COLO668 (cell line): ENCODE results near the gene ADAMTS9.

Source experiments
- DNase-seq: peaks from one replicate; lab custom pipeline; 2025; ENCODE audit not compliant: unreplicated experiment; lab: John Stamatoyannopoulos, UW

The ADAMTS9 gene

DNA sequence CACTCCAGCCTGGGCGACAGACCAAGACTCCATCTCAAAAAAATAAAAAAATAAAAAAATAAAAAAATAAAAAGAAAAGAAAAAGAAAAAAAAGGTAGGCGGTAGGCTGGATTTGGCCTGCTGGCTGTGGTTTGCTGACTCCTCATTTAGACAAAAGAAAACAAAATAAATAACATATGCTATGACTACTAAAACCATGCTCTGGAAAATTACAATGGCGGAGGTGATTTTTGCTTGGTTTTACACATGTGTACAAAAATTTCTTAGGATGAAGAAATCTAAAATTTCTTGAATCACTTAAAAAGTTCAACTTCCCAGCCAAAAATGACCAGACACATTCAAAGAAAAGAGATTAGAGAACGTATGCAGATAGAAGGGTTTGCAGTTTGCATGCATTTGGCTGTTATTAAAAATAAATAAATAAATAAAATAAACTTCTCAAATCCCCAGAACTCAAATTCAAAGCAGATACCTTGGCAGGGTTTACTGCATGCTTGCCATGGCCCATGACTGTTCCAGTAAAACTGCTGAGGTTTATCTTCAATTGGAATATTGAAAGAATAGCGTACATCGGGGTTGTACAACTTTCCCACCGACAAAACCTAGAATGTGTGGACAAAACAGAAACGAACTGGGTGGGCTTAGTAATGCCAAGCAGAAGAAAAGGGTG lies 65.9 kb downstream of the ADAMTS9 start:
- no peak for DNase-seq

DNA sequence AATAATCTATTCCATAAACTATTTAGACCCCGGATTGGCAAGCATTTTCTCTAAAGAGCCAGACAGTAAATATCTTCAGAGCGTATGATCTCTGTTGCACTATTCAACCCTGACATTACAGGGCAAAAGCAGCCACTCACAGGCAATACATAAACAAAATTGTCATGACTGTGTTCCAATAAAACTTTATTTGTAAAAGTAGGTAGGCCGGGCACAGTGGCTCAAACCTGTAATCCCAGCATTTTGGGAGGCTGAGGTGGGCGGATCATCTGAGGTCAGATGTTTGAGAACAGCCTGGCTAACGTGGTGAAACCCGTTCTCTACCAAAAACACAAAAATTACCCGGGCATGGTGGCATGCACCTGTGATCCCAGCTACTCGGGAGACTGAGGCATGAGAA lies 66.5 kb downstream of the ADAMTS9 start:
- no peak for DNase-seq

DNA sequence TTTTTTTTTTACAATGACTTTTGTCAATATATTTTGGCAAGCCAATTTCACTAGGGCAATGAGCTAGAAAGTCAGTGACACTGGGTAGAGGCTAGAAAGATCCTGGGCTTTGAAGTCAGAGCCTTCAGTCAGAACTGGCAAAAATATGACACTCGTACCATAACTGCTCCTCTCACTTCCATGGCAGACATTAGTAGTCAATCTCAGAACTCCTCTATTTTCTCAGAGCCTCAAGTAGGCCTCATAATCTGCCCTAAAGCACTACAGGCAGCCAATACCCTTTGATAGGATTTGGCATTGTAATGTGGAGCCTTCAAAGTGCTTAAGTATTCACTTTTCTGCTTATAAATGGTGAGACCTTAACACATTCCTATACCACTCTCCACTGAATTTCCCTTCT lies 67.8 kb downstream of the ADAMTS9 start:
- no peak for DNase-seq

DNA sequence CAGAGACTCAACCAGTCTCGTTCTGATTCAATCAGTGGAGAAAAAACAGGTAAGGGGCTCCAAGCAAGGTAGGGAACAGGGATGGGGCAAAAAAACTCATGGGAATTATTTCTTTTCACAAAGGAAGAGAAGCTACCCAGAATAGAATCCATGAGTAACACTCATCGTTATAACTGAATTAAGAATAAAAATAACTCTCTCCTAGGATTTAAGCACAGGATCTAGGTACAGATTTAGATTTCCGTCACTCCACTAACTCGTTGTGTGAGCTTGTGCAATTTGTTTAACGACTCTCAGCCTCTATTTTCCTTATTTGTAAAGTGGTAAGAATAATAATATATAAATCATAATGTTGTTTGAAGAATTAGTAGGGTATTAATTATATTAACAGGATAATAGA lies 68.6 kb downstream of the ADAMTS9 start:
- no peak for DNase-seq

DNA sequence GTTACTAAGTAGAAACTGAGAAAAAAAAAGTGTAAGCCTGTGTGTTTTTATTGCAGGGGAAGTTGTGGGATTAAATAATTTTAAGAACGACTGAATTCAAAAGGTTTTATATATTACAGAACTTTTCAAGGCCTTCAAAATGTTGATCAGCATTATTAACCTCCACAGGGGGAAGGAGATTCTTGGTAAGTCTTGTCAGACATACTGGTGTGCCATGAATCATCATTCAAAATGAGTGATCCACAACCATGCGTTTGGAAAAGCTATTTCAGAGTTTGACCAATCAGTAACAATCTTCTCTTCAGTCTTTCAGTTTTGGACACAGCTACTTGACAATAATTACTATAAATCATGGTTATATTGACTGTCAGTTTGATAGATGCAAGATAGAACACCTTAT lies 70.2 kb downstream of the ADAMTS9 start:
- no peak for DNase-seq

DNA sequence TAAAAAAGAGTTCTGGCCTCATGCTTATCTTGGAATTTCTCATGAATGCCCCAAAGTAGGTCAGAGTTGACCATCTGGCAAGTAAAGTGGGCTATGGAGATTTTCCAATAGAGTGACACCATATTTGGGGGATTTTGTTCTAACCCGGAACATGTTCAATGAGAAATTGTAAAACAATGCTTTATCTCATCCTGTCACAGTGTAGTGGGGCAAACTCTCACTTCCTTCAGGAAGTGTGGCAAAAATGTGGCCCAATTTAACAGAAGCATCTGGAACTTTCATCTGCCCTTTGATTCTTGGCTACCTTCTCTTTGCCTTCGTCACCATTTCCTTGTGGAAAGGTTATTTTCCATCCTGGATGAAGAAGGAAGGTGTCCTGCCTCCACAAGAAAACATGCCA lies 70.8 kb downstream of the ADAMTS9 start:
- no peak for DNase-seq

DNA sequence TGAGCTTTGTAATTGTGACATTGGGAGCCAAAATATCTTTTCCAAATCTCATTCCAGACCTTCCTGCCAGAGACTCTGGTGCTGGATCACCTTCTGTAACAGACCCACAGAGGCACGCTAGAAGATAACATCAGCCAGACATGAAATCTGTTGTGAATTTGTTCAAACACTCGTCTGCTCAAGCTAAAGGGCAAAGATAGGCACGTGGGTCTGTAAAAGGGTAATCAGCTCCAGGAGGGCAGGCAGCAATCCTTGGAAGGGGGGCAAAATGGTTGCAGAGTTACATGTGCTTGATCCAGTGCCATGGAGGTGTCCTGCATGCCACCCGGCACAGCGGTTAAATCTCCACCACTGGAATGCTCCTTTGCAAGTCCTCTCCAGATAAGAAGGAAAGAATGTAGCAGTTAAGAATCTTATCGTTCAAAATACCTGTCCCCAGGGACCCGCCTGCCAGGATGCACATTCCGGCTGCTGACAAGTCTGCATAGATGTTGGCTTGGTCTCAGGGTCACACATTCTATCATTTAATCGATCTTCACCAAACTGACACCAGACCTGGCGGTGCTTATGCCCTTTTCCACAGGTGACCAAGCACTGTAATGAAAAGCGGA lies 74.8 kb downstream of the ADAMTS9 start:
- DNase-seq = peak; percentile 17

DNA sequence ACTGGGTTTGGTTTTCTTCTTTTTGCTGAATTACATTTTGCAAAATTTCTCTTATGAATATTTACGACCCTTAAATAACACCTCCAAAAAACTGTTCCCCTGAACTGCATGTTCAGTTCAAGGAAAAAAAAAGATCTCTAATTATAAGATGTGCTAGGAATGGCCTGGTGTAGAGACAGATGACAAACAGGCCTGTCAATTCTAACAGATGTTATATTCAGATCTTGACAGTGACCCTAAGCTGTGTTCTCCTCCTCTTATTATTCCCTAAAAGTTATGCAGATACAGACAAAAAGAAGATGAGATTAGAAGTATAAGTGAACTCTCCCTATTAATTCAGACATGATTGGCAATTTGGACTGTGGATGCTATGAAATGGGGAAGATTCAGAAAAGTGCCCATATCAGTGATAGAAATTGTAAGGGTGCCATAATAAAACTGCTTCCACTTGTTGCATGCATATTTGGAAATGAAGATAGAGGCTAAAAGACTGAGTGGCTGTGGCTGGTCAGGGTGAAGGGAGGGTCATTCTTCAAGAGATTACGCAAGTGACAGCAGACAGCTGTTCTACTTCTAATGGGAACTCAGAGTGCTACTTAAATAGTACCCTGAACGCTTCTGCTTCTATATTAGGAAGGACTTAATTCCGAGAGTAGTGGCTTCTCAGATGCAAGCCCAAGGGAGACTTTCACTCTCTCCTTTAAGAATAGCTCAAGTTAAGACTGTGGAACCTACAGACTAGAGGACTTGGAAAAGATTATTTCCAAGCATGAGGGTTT lies 75.5 kb downstream of the ADAMTS9 start:
- no peak for DNase-seq

DNA sequence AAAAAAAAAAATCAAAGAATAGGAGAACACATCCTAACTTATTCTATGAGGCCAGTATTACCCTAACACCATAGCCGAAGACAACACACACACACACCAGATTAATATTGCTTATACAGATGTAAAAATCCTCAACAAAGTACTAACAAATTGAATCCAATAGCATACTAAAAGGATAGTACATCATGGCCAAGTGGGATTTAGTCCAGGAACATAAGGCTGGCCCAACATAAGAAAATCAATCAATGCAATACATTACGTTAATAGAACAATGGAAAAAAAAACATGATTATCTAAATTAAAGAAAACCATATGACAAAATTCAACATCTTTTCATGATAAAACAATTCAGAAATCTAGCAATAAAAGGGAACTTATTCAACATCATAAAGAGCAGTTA lies 79.1 kb downstream of the ADAMTS9 start:
- DNase-seq = no peak

DNA sequence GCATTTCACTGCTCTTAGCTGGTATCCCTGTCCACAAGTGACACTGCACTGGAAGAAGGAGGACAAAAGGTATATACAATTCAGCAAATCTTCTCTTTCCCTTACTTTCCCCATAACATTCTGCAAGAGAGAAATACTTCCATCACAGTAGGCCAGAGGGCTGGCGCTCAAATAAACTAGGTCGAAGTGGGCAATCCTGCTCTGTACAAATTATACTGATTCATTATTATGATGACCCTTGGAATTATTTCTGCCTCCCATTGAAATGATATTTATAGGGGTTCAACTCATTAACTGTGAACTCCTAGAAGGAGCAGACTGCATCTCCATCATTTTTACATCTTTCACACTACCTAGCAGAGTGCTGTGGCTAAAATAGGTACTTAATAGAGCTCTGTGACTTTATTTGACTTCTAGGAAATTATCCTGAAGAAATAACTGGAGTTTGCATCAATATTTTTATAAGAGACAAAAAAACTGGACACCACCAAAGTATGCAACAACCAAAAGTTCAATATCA lies 80.7 kb downstream of the ADAMTS9 start:
- DNase-seq = no peak

DNA sequence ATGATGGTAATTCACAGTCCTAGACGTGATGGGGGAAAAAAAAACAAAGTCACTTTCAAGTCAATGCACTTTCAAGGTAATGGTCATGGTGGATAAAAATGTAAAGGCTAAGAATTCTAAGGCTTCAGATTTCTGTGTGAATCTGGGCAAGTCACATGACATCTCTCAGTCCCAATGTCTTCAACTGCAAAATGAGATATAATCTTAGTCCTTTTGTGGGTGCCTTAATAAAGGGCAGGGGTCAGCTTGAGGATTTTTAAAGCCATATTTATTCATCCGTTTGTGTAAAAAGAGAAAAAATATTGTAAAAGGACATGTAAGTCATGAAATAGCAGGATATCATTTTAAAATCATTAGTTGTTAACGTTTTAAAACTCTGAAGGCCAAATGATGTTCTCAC lies 83.5 kb downstream of the ADAMTS9 start:
- no peak for DNase-seq

DNA sequence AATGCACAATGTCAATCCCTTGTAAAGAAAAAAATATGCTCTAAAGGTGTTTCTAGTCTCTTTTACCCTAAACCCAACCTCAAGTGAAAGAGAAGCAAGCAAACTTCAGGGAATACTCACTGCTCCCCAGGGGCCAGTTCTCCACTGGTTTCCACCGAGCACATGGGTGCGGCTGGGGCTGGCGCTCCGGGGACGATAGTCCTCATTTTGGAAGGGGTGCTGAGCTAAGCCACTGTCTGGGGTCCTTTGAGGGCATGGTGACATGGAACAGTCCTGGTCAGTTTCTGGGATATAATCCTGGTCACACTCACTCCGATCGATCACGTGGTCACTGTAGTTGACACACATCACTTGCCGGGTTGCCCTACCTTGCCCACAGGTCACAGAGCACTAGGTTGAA lies 86.0 kb downstream of the ADAMTS9 start:
- no peak for DNase-seq

DNA sequence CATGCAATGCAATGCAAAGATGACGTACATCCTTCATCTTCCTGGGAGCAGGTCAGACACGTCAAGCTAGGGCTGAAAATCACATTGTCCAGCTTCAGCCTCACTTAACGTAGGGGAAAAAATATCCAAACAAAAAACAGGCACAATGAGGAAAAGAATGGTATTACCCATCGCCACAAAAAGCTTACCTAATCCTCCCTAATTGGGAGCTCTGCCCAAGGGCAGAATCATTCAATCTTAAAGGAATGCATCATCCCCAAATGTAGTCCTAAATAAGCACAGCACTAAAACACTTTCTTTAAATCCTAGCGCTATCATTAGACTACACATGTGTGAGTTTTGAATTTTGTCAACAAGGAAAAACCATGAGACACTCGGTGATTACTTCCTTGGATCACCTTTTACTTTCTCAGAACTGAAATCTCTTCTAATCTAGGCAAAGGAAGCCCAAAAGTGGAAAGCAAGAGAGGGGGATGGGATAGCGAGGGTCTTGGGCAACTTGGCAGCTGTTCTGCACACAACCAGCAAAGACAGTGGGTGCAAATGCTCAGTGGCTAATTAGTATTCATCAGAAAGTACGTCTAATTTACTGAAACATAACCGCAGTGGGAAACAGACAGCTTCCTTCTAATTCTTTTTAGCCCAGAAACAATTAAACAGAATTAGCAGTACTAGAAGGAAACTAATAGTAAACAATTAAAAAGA lies 87.4 kb downstream of the ADAMTS9 start:
- no peak for DNase-seq

DNA sequence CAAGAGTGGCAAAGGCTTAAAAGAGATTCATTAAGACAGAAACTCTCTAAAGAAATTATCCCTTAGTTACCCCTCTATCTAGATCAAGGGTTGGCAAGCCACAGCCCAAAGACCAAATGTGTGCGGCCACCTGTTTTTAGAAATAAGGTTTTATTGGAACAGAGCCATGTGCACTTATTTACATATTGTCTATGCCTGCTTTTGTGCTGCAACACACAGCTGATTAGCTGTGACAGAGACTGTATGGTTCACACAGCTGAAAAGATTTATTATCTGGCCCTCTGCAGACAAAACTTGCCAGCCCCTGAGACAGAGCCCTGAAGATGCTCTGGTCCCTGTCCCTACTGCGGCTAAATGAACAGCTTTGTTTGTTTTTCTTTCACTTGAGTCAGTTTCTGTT lies 88.1 kb downstream of the ADAMTS9 start:
- peak; percentile 7 for DNase-seq

DNA sequence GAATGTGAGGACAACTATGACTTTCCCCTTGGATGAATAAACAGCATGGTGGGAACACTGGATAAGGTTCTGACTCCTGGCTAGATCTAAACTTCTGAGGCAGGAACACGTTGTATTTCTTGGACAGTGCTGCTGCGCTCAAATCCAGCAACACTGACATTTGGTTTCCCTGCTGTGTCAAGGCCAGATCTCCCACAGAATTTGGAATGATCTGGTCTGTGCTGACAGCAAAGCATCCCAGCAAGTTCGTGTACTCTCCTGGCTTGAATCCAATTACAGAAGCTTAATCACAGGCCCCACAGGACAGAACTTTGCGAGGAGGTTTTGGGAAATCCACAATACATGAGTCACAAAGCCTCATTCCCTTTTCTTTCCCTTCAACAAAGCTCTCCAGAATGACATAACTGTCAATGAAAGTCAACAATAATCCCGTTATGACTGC lies 92.5 kb downstream of the ADAMTS9 start:
- no peak for DNase-seq

DNA sequence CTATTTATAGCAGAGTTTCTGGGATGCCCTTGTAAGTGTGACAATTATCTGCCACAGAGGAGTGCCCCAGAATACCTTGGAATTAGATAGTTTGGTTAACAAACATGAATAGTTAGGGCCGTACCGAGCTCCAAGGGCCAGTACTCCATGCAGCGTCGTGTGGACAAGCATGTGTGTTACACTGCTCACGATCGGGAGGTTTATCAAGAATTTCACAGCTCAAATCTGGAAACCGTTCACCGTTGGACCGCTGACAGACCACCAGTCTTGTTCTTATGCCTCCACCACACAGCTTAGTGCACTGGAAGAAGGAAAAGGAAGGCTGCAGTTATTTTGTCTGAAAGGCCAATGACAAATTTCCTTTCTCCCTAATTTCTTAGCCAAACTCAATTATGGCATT lies 93.7 kb downstream of the ADAMTS9 start:
- DNase-seq = no peak

DNA sequence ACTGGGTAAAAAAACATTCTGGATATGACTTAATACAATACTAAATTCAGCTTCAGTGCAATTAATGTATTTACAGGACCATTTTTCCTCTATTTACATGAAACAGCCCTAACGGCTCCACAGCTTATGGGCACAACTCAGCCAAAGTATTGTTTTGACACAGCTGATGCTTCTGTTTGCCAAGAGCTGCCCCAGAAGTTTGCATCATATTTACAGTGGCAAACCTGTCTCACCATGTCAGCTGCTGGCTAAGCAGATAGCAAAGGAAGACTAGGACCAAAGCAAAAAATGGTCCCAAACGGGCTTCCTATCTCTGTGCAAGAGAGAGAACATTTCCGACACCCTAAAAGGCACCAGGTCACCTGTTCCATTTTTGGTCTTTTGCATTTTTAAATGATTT lies 94.5 kb downstream of the ADAMTS9 start:
- no peak for DNase-seq

DNA sequence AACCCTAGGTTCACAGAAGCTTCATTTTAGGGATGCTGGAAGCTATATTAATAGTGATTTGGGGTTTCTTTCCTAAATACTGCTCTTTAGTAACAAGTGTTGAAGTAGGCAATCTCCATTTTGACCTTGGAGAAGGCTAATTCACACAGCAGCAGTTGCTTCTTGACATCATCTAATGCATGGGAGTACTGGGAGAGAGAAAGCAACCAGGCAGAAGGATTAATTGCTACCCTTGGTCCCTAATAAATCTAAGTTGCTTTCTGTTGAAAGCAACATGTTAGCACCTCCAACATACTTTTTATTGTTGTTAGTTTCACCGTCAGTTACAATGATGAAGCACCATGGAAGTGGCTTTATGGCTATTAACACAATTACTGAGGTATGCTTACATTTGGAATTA lies 96.2 kb downstream of the ADAMTS9 start:
- no peak for DNase-seq

DNA sequence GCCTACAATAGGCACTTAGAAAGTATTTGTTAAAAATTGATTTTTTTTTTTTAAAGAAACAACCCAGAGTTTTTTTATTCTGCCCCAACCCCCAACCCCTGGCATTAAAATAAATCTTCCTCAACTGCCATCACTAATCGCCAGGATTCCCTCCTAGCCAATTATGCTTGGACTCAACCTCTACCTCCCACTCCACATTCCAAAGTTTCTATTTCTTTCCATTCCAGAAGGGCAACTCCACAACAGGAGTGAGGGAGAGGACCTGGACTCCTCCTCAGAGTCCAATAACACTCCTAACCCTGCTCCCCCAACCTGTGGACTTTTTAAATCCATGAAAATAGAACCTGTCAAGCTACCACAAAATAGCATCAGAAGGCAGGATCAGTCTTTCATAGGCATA lies 99.4 kb downstream of the ADAMTS9 start:
- DNase-seq = no peak

DNA sequence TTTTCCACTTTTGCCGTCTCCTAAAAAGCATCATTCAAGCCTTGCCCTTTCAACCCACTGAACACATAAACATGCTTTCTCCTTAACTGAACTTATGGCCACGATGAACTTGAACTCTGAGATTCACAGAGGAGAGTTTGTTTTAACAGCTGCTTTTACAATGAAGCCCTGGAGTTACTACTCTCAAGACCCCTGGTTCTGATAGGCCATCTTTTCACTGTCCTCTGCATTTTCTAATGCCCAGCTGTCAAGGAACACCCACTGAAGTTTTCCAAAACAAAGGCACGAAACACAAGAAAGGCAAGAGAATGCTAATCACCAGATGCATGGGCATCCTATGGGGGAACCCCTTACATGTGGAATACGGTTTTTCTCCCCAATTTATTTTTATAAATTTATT lies 100.8 kb downstream of the ADAMTS9 start:
- DNase-seq = no peak

DNA sequence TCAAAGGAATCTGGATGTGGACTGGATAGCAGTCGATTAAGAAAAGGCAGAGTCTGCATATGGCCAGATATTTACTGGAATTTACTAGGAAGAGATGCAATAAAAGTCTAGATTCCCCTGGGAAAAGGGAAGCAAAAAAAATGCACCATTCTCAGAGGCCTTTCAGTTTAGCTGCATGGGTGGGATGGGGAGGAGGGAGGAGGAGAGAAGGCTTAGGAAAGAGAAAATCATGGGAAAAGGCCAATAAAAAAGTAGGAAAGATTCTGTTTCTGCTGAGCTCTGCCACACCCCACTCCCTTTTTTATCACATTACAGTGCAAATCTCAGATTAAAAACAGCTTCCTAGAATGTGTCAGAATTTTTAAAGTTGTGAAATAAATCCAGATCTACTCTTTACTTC lies 103.6 kb downstream of the ADAMTS9 start:
- DNase-seq = no peak

DNA sequence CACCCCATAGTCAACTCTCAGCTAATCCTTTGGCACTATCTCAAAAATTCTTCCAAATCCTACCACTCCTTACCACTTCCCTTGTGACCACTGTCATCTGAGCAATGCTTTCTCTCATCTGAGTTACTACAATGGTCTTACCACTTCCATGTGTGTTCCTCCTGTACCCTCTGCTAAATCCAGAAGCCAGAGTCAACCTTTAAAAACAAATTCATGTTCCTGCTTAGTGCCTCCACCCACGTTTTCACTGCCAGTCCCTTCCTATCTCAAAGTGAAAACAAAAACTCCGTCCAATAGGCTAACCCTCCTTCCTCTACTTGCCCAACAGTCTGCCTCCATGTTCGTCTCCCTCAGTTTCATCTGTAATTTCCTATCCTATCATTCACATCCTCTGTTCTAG lies 109.0 kb downstream of the ADAMTS9 start:
- DNase-seq = no peak
